HCT116 (cell line): ENCODE results near the gene ZNF691. TPM values are rescaled to one million over a fixed set of nuclear protein-coding genes. Genes with fewer than 3 reads are reported as not detected.

Experiments used
- ATAC-seq: fragments of 200-7000 bp; cut with Tn5 transposase; 2 replicates; pipeline ENCODE4 v1.9.1; 2020; ENCODE audit warnings: mild to moderate bottlenecking, moderate library complexity
- BruUV-seq: library from RNA; stranded (reverse); fragments of 400-500 nt; replicated peaks from 2 replicates; lab custom pipeline; 2021; lab: Mats Ljungman, UMichigan
- CTCF ChIA-PET: fragments of 300-600 bp; sonication (Branson Sonifier 250); formaldehyde crosslinking; loops from one replicate; lab custom pipeline; 2021; ENCODE audit warnings: antibody characterized with exemption; lab: Charles Lee
- POLR2A ChIA-PET: fragments of 300-600, 350-600 bp; sonication (Branson Sonifier 250); formaldehyde crosslinking; loops from one replicate; lab custom pipeline; 2021; ENCODE audit warnings: antibody characterized with exemption; lab: Charles Lee
- RAD21 ChIA-PET, 2 experiments: fragments of 300-600 bp; sonication (Branson Sonifier 250); formaldehyde crosslinking; loops; one replicate each; lab custom pipeline; 2023; ENCODE audit warnings: low total read pairs in 2 of 2; ENCODE audit not compliant: uncharacterized antibody in 2 of 2, unreplicated experiment in 2 of 2, low non-redundant PET in 1 of 2; lab: Charles Lee
- DNase-seq: peaks from one replicate; pipeline ENCODE4 v3.0.0-alpha.2; 2010; ENCODE audit warnings: low read depth, low spot score
- H2AFZ ChIP-seq: fragments of 200-600 bp; shearing (Covaris generic), sonication (generic); 2 replicates; pipeline ENCODE4 v1.6.1; 2017; ENCODE audit warnings: low read depth, mixed run types, mixed read lengths, antibody characterized with exemption, low read length; ENCODE audit not compliant: poor library complexity, severe bottlenecking
- H3K27ac ChIP-seq: 2 replicates; pipeline ENCODE4 v1.5.1; 2012; ENCODE audit warnings: low read depth, low read length
- H3K27me3 ChIP-seq: fragments of 200-600 bp; sonication (generic); 2 replicates; pipeline ENCODE4 v1.6.1; 2016; ENCODE audit warnings: mixed run types, low read length, mixed read lengths; ENCODE audit not compliant: insufficient read depth
- H3K36me3 ChIP-seq, 2 experiments: fragments of 200-500 bp in 1 of 2; fragments of 200-600 bp in 1 of 2; sonication (Bioruptor generic) in 1 of 2; sonication (generic) in 1 of 2; 2 replicates each; pipeline versions ENCODE4 v1.5.1 to v1.6.1; 2014 to 2016; ENCODE audit warnings: low read length in 2 of 2, inconsistent platforms in 1 of 2, mixed read lengths in 1 of 2, mixed run types in 1 of 2; ENCODE audit not compliant: insufficient read depth in 2 of 2, control insufficient read depth in 1 of 2
- H3K4me1 ChIP-seq, 2 experiments: fragments of 200-600 bp in 1 of 2; sonication (generic) in 1 of 2; 2 replicates each; pipeline versions ENCODE4 v1.5.1 to v1.6.1; 2012 to 2017; ENCODE audit warnings: low read length in 2 of 2, inconsistent platforms in 1 of 2, mild to moderate bottlenecking in 1 of 2, mixed read lengths in 1 of 2, mixed run types in 1 of 2, moderate library complexity in 1 of 2; ENCODE audit not compliant: insufficient read depth in 2 of 2, control insufficient read depth in 1 of 2
- H3K4me2 ChIP-seq: fragments of 200-600 bp; sonication (generic); 2 replicates; pipeline ENCODE4 v1.6.1; 2017; ENCODE audit warnings: mixed run types, low read length, mixed read lengths
- H3K4me3 ChIP-seq, 2 experiments: fragments of 200-600 bp in 1 of 2; sonication (generic) in 1 of 2; replicated peaks in 1 of 2; 2 replicates each; pipeline ENCODE4 v1.5.1; 2011 to 2016; ENCODE audit warnings: low read length in 2 of 2, control low read depth in 1 of 2, low read depth in 1 of 2, mild to moderate bottlenecking in 1 of 2, mixed read lengths in 1 of 2, mixed run types in 1 of 2
- H3K79me2 ChIP-seq: fragments of 200-600 bp; sonication (generic); 2 replicates; pipeline ENCODE4 v1.6.1; 2017; ENCODE audit warnings: mild to moderate bottlenecking, mixed run types, low read length, moderate library complexity, mixed read lengths; ENCODE audit not compliant: insufficient read depth
- H3K9ac ChIP-seq: fragments of 200-600 bp; sonication (generic); 2 replicates; pipeline ENCODE4 v1.6.1; 2016; ENCODE audit warnings: low read length, mixed read lengths
- H3K9me2 ChIP-seq: fragments of 200-600 bp; sonication (generic), shearing (Covaris generic); 2 replicates; pipeline ENCODE4 v1.6.1; 2017; ENCODE audit warnings: mixed run types, mild to moderate bottlenecking, moderate library complexity; ENCODE audit not compliant: insufficient read depth
- H3K9me3 ChIP-seq, 2 experiments: fragments of 200-500 bp in 1 of 2; fragments of 200-600 bp in 1 of 2; sonication (Bioruptor generic) in 1 of 2; sonication (generic) in 1 of 2; 2 replicates each; pipeline ENCODE4 v1.6.1; 2014 to 2017; ENCODE audit warnings: low read length in 2 of 2, mixed read lengths in 2 of 2, inconsistent platforms in 1 of 2, low read depth in 1 of 2, mild to moderate bottlenecking in 1 of 2, mixed run types in 1 of 2, moderate library complexity in 1 of 2; ENCODE audit not compliant: control insufficient read depth in 1 of 2, insufficient read depth in 1 of 2
- H4K20me1 ChIP-seq: fragments of 200-600 bp; sonication (generic), shearing (Covaris generic); 2 replicates; pipeline ENCODE4 v1.6.1; 2017; ENCODE audit warnings: mixed run types, mild to moderate bottlenecking, moderate library complexity; ENCODE audit not compliant: insufficient read depth
- ATF3 ChIP-seq: IDR thresholded peaks from 2 replicates; pipeline ENCODE4 v1.6.1; 2012
- CBX3 ChIP-seq: IDR thresholded peaks from 2 replicates; pipeline ENCODE4 v1.6.1; 2012; ENCODE audit warnings: low read depth
- CEBPB ChIP-seq: IDR thresholded peaks from 2 replicates; pipeline ENCODE4 v1.6.1; 2012; ENCODE audit warnings: low read depth
- CTCF ChIP-seq, 3 experiments: fragments of 200-600 bp in 1 of 3; sonication (generic) in 1 of 3; IDR thresholded peaks in 2 of 3; conservative IDR thresholded peaks in 1 of 3; 2 replicates each; pipeline ENCODE4 v1.5.1; 2012 to 2017; ENCODE audit warnings: low read depth in 2 of 3, low read length in 2 of 3, antibody characterized with exemption in 1 of 3, borderline replicate concordance in 1 of 3, control low read depth in 1 of 3, mild to moderate bottlenecking in 1 of 3, mixed read lengths in 1 of 3, mixed run types in 1 of 3, moderate library complexity in 1 of 3; ENCODE audit not compliant: insufficient read depth in 1 of 3
- EGR1 ChIP-seq: IDR thresholded peaks from 2 replicates; pipeline ENCODE4 v1.6.1; 2012; ENCODE audit warnings: low read depth
- ELF1 ChIP-seq: IDR thresholded peaks from 2 replicates; pipeline ENCODE4 v1.6.1; 2012; ENCODE audit warnings: low read depth, borderline replicate concordance
- EZH2 ChIP-seq: fragments of 200-600 bp; sonication (generic); IDR thresholded peaks from 2 replicates; pipeline ENCODE4 v1.6.1; 2017; ENCODE audit warnings: antibody characterized with exemption, mixed run types
- FOSL1 ChIP-seq: IDR thresholded peaks from 2 replicates; pipeline ENCODE4 v1.6.1; 2012; ENCODE audit warnings: low read depth
- JUND ChIP-seq: IDR thresholded peaks from 2 replicates; pipeline ENCODE4 v1.6.1; 2012
- MAX ChIP-seq: IDR thresholded peaks from 2 replicates; pipeline ENCODE4 v1.6.1; 2012
- POLR2A ChIP-seq: IDR thresholded peaks from 2 replicates; pipeline ENCODE4 v1.7.0; 2011; ENCODE audit warnings: borderline replicate concordance; ENCODE audit not compliant: insufficient read depth, insufficient read length; ENCODE audit errors: extremely low read depth
- REST ChIP-seq: IDR thresholded peaks from 2 replicates; pipeline ENCODE4 v1.6.1; 2012; ENCODE audit warnings: low read depth
- SIN3A ChIP-seq: IDR thresholded peaks from 2 replicates; pipeline ENCODE4 v1.6.1; 2012; ENCODE audit warnings: low read depth
- YY1 ChIP-seq: IDR thresholded peaks from 2 replicates; pipeline ENCODE4 v1.6.1; 2011; ENCODE audit warnings: low read length, low read depth, moderate library complexity, mild to moderate bottlenecking; ENCODE audit not compliant: insufficient replicate concordance; ENCODE audit errors: extremely low read depth
- ZBTB33 ChIP-seq: IDR thresholded peaks from 2 replicates; pipeline ENCODE4 v1.6.1; 2011; ENCODE audit warnings: mild to moderate bottlenecking, low read length, moderate library complexity; ENCODE audit not compliant: insufficient replicate concordance; ENCODE audit errors: extremely low read depth
- ZFX ChIP-seq: fragments of 450-650 bp; IDR thresholded peaks from 2 replicates; pipeline ENCODE4 v1.6.1; 2017
- ZNF274 ChIP-seq: fragments of 200-500 bp; sonication (Bioruptor generic); IDR thresholded peaks from 2 replicates; pipeline ENCODE4 v1.6.1; 2014; ENCODE audit warnings: mild to moderate bottlenecking, low read depth, low read length, inconsistent platforms
- intact Hi-C: fragments of 100-400 bp; cut with micrococcal nuclease; formaldehyde crosslinking; loops from 2 replicates; pipeline ENCODE4 v1.10.0; 2022
- total RNA-seq: library from RNA; stranded (reverse); gene quantifications from one replicate; pipeline ENCODE4 v1.2.1, GENCODE V29; 2021; ENCODE audit not compliant: unreplicated experiment

The ZNF691 gene
- total RNA-seq, 1 experiment from 2014 or later: 11.1 TPM

- no peak overlapping the region for H2AFZ ChIP-seq
- POLR2A ChIA-PET: no interaction called here
- TF ChIP-seq POLR2A (no peak), EZH2 (no peak), MAX (no peak), REST (no peak), JUND (no peak), ELF1 (no peak), CTCF (IDR thresholded peaks at IDR 0.05 in 2 of 3, conservative IDR thresholded peaks at IDR 0.05 in 1 of 3; ENCODE audit: borderline replicate concordance in 1 of 3, insufficient read depth in 1 of 3, low read depth in 2 of 3, low read length in 2 of 3) (no peak), FOSL1 (no peak), CBX3 (no peak), ATF3 (no peak), SIN3A (no peak), EGR1 (no peak), ZNF274 (no peak), ZBTB33 (no peak), YY1 (no peak), CEBPB (no peak), ZFX (no peak)
- TF ChIP-seq, all 23 proteins: peak for 0
- DNase-seq: no peak
- intact Hi-C loops: no loop called here
- ATAC-seq: no peak
- no peaks in the 10 kb centered on the region for H4K20me1 ChIP-seq
- H3K4me1 ChIP-seq: peaks cover 7 to 9% of the 10 kb centered on the region in 2 experiments; a peak in 3 of 4 replicates
- no TSS peak for BruUV-seq
- H3K4me2 ChIP-seq: no peak overlapping the region
- no peak overlapping the region for H3K27ac ChIP-seq
- H3K27me3 ChIP-seq: no peaks in the 10 kb centered on the region
- no peak overlapping the region for H3K9ac ChIP-seq
- H3K4me3 ChIP-seq: no peak overlapping the region
- H3K36me3 ChIP-seq: peaks cover 7 to 8% of the 10 kb centered on the region in 2 experiments; a peak in 3 of 4 replicates
- peaks cover 0 to 4% of the 10 kb centered on the region in 2 experiments; a peak in 1 of 4 replicates for H3K9me3 ChIP-seq
- H3K9me2 ChIP-seq: no peaks in the 10 kb centered on the region
- ChIA-PET CTCF (no interaction called here), RAD21 (no interaction called here)
- peaks cover 23% of the 10 kb centered on the region for H3K79me2 ChIP-seq
Measured at GRCh38 chr1:42851420-42851819, 5.0 kb downstream of the ZNF691 start.
